Right atrium auricular region (tissue), 2 donors: ENCODE results near the gene ITM2A. TPM values are rescaled to one million over a fixed set of nuclear protein-coding genes. Genes with fewer than 3 reads are reported as not detected.
A peak's percentile ranks its signal among the peaks of the same experiment; 100 is the strongest.

ENCODE experiments used
- DNase-seq: peaks from one replicate; pipeline ENCODE4 v3.0.0-alpha.2; 2019; ENCODE audit warnings: low spot score
- H3K27ac ChIP-seq, 2 donors: fragments of 200-600 bp; sonication (generic); 1 replicate in 1 of 2; 2 replicates in 1 of 2; pipeline ENCODE4 v1.5.1; 2016 to 2019
- H3K27me3 ChIP-seq, 2 donors: fragments of 200-600 bp; sonication (generic); one replicate each; pipeline versions ENCODE4 v1.5.1 to v1.6.0; 2017 to 2019
- H3K36me3 ChIP-seq: fragments of 200-600 bp; sonication (generic); one replicate; pipeline ENCODE4 v1.5.1; 2016
- H3K4me1 ChIP-seq, 2 donors: fragments of 200-600 bp; sonication (generic); one replicate each; pipeline versions ENCODE4 v1.5.1 to v1.6.0; 2017 to 2019
- H3K4me3 ChIP-seq, 2 donors: fragments of 200-600 bp; sonication (generic); 1 replicate in 1 of 2; 2 replicates in 1 of 2; pipeline ENCODE4 v1.5.1; 2017 to 2019; ENCODE audit warnings: mild to moderate bottlenecking in 1 of 2, moderate library complexity in 1 of 2
- H3K9me3 ChIP-seq, 2 donors: fragments of 200-600 bp; sonication (generic); one replicate each; pipeline ENCODE4 v1.5.1; 2019
- CTCF ChIP-seq, 2 donors: fragments of 200-600 bp; sonication (generic); IDR thresholded peaks; one replicate each; pipeline ENCODE4 v1.5.1; 2019; ENCODE audit warnings: antibody characterized with exemption in 2 of 2
- total RNA-seq, 2 donors: library from RNA; depleted of rRNA; stranded (reverse); fragments of >200 nt; gene quantifications; one replicate each; pipeline ENCODE4 v1.1.0, GENCODE V29; 2016

The ITM2A gene
- 10 to 100 TPM; 42.7 to 82.1 TPM for total RNA-seq

- H3K27ac ChIP-seq, result peak within 1 kb of the TSS; percentile 63 to 76
- H3K36me3 ChIP-seq, result no peaks in the 10 kb centered on the region
Observed at GRCh38 chrX:79366873-79367749, at the start of gene ITM2A. Gene ITM2A, minus strand, starts transcription at chrX:79367334. Its CDS starts 119 bp downstream, at chrX:79367215.

GRCh38 chrX:79415056-79415455 is 47.9 kb upstream of the ITM2A start:
- no peak overlapping the region for H3K4me3 ChIP-seq
- no peak for DNase-seq

More at GRCh38 chrX:79366873-79367749, at the start of gene ITM2A:
- peak within 1 kb of the TSS; percentile 41 to 53 for H3K4me3 ChIP-seq
- H3K27me3 ChIP-seq, result no peaks in the 10 kb centered on the region
- DNase-seq, result peak; percentile 63
- H3K9me3 ChIP-seq, result no peaks in the 10 kb centered on the region
- TF ChIP-seq CTCF (IDR thresholded peaks at IDR 0.05), result no peak
- no peaks in the 10 kb centered on the region for H3K4me1 ChIP-seq

DNA sequence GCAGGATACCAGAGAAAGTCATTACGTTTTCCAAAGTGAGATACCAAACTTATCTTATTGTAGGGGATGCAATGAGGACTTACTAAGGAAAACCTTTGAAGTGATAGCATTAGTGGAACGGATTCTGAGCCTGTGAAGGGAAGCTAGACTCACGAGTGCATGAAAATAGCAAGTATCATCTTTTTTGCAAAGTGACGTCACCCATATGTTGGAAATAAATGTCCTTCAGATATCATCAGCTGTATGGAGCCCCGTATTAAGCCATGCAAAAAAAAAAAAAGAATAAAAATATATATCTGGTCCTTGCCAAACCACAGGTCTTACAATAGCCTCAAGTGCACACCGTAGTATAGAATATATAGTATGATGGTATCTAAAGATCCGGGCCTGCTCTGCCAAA is 46.8 kb upstream of the ITM2A start:
- Histone ChIP-seq H3K9me3 (no peaks in the 10 kb centered on the region), H3K4me3 (no peak overlapping the region), H3K36me3 (no peaks in the 10 kb centered on the region), H3K4me1 (no peaks in the 10 kb centered on the region), H3K27ac (no peak overlapping the region), H3K27me3 (no peaks in the 10 kb centered on the region)
- no peak for DNase-seq
- no peak for TF ChIP-seq CTCF (IDR thresholded peaks at IDR 0.05)

More at GRCh38 chrX:79415056-79415455, 47.9 kb upstream of the ITM2A start:
- Histone ChIP-seq H3K36me3 (no peaks in the 10 kb centered on the region), H3K27ac (no peak overlapping the region), H3K4me1 (no peaks in the 10 kb centered on the region), H3K27me3 (no peaks in the 10 kb centered on the region), H3K9me3 (no peaks in the 10 kb centered on the region)
- TF ChIP-seq CTCF (IDR thresholded peaks at IDR 0.05), result no peak

- peak; percentile 14 to 65 for TF ChIP-seq CTCF (IDR thresholded peaks at IDR 0.05)
- H3K9me3 ChIP-seq, result no peaks in the 10 kb centered on the region
- peak overlapping the region; percentile 9 to 15 for H3K4me3 ChIP-seq
- H3K4me1 ChIP-seq, result no peaks in the 10 kb centered on the region
- DNase-seq, result no peak
- no peaks in the 10 kb centered on the region for H3K36me3 ChIP-seq
- H3K27ac ChIP-seq, result no peak overlapping the region
- H3K27me3 ChIP-seq, result no peaks in the 10 kb centered on the region
Observed at GRCh38 chrX:79412972-79413371, 45.8 kb upstream of the ITM2A start.

- H3K9me3 ChIP-seq, result no peaks in the 10 kb centered on the region
- H3K27ac ChIP-seq, result no peak overlapping the region
- H3K4me3 ChIP-seq, result no peak overlapping the region
- no peaks in the 10 kb centered on the region for H3K27me3 ChIP-seq
- DNase-seq, result no peak
- no peaks in the 10 kb centered on the region for H3K4me1 ChIP-seq
- no peak for TF ChIP-seq CTCF (IDR thresholded peaks at IDR 0.05)
- no peaks in the 10 kb centered on the region for H3K36me3 ChIP-seq
Observed at GRCh38 chrX:79412166-79412565, 45.0 kb upstream of the ITM2A start.
